Measurements from ENCODE around the gene FAM168A. TPM values are rescaled to one million over a fixed set of nuclear protein-coding genes. Genes with fewer than 3 reads are reported as not detected.

FAM168A gene
- total and polyA plus RNA-seq, 2 donors, result 29.0 to 31.4 TPM

- H3K27ac ChIP-seq (ENCODE audit: low read depth), result no peak overlapping the region
- WGBS, result 91% methylated on average over 7 of the region's 7 CpGs
Measured at GRCh38 chr11:73380331-73380730, 217.6 kb downstream of the FAM168A start.

GRCh38 chr11:73379189-73379880 lies 218.6 kb downstream of the FAM168A start:
- Histone ChIP-seq H3K36me3 (ENCODE audit: insufficient read depth) (no peaks in the 10 kb centered on the region), H3K27ac (ENCODE audit: low read depth) (no peak overlapping the region), H3K4me3 (ENCODE audit: low read depth, low read length) (no peak overlapping the region), H3K4me1 (ENCODE audit: insufficient read depth) (no peaks in the 10 kb centered on the region)
- WGBS, result 87% methylated on average over 10 of the region's 10 CpGs
- no peak for DNase-seq (ENCODE audit: extremely low spot score)

More at GRCh38 chr11:73380331-73380730, 217.6 kb downstream of the FAM168A start:
- H3K36me3 ChIP-seq (ENCODE audit: insufficient read depth), result no peaks in the 10 kb centered on the region
- H3K4me1 ChIP-seq (ENCODE audit: insufficient read depth), result no peaks in the 10 kb centered on the region
- DNase-seq (ENCODE audit: extremely low spot score), result no peak
- no peak overlapping the region for H3K4me3 ChIP-seq (ENCODE audit: low read depth, low read length)

DNA sequence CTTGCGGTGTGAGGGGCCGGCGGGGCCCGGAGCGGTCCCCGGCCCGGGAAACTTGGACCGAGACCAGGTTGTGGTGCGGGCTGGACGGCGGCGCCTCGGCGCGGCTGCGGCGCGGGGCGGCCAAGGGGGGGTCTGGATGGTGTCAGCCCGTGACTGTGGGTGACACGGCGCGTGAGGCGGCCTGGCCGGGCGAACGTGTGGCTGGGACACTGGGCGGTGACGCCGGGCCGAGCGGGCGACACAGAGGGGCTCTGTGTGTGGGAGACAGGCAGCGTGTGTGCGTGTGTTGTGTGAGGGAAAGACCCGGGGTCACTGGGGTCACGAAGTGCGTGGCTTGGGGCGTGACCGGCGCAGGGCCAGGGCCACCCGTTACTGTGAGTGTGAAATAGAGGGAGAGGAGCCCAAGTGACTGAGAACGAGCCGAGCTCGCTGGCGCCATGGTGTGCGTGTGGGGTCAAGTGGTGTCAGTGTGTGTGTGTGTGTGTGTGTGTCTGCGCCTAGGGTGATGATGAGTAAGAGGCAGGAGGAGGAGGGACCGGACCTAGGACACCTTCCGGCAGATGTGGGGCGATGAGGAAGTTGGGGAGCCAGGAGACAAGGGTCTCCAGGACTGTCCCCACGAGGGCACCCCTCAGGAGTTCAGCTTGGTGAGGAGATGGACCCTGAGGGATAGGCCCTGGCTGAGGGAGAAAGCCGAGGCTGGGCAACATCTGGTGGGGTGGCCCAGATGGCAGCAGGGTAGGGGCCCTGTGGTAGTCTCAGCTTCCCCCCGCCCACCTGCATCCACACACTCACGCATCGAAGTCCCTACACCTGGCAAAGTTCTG lies 220.9 kb downstream of the FAM168A start:
- Histone ChIP-seq H3K36me3 (ENCODE audit: insufficient read depth) (no peaks in the 10 kb centered on the region), H3K4me3 (ENCODE audit: low read depth, low read length) (peak overlapping the region; percentile 61), H3K27ac (ENCODE audit: low read depth) (no peak overlapping the region), H3K4me1 (ENCODE audit: insufficient read depth) (no peaks in the 10 kb centered on the region)
- WGBS, result 7% methylated on average over 56 of the region's 56 CpGs
- no peak for DNase-seq (ENCODE audit: extremely low spot score)

DNA sequence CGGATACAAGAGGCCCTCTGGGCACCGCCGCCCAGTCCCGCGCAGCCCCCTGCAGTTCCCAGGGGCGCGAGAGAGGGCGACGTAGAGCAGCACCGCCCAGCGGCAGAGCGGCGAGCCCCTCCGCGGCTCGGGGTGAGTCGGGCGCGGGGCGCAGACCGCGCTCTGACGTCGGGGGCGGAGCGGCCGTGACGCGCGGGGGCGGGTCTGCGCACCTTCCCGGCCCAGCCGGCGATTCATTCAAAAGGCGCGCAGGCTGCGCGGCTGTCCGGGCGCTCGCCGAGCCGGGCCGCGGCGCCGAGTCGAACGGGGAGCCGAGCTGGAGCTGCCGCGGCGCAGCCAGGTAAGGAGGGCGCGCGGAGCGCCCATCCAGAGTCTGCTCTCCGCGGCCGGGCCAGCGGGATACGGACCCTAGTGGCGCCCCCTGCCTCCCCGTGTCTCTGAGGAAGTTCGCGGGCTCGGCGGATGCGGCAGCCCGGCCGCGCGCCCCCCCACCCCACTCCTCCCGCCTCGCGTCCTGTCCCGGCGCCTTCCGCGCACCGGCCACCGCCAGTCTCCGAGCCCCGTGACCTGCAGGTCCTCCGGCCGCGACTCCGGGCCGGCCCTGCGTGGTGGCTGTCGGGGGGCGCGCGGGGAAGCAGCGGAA lies 221.6 kb downstream of the FAM168A start, which contains the start of gene RELT:
Gene RELT (plus strand): TSS at position 240 of the 643 bp plus-strand sequence. CDS start 12,738 bp downstream, outside the sequence.
- under 1% methylated on average over 96 of the region's 96 CpGs for WGBS
- Histone ChIP-seq H3K36me3 (ENCODE audit: insufficient read depth) (no peaks in the 10 kb centered on the region), H3K4me3 (ENCODE audit: low read depth, low read length) (peak within 1 kb of the TSS; percentile 61), H3K27ac (ENCODE audit: low read depth) (no peak within 1 kb of the TSS), H3K4me1 (ENCODE audit: insufficient read depth) (no peaks in the 10 kb centered on the region)
- DNase-seq (ENCODE audit: extremely low spot score), result peak; percentile 59

DNA sequence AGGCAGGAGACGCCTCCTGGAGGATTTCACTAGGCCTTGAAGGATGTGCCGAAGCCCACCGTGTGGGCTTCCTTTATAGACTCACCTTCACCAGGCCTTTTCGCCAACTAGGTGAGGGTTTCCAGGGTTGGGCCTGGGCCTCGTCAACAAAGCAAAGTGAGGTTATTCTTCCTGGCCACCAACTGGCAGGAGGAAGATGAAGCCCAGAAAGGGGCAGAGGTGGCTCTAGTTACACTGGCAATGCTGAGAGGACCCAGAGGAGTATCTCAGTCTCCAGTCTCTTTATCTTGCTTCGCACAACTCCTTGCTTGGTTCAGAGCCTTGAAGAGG lies 222.1 kb downstream of the FAM168A start:
- Histone ChIP-seq H3K4me1 (ENCODE audit: insufficient read depth) (no peaks in the 10 kb centered on the region), H3K36me3 (ENCODE audit: insufficient read depth) (no peaks in the 10 kb centered on the region), H3K4me3 (ENCODE audit: low read depth, low read length) (no peak overlapping the region), H3K27ac (ENCODE audit: low read depth) (no peak overlapping the region)
- 66% methylated on average over 6 of the region's 6 CpGs for WGBS
- no peak for DNase-seq (ENCODE audit: extremely low spot score)

DNA sequence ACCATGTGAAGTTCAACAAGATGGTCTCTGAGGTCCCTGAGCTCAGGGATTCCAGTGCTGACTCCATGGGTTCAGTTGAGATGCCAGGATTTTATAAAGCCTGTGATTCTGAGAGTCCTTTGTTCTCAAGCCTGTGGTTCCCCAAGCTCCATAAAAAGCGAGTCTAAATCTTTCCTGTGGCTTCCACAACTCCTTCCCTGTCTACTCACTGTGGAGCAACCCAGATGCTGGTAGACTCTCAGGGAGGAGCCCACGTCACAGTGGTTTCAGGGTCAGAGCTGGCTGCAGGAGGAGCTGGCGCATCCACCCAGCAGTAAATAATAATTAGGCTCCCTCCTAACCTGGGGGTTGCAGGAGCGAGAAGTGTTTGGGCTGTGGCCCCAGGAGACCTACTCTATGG lies 223.8 kb downstream of the FAM168A start:
- H3K4me1 ChIP-seq (ENCODE audit: insufficient read depth), result no peaks in the 10 kb centered on the region
- no peak overlapping the region for H3K27ac ChIP-seq (ENCODE audit: low read depth)
- H3K36me3 ChIP-seq (ENCODE audit: insufficient read depth), result no peaks in the 10 kb centered on the region
- H3K4me3 ChIP-seq (ENCODE audit: low read depth, low read length), result no peak overlapping the region
- 83% methylated on average over 4 of the region's 4 CpGs for WGBS
- no peak for DNase-seq (ENCODE audit: extremely low spot score)

- DNase-seq (ENCODE audit: extremely low spot score), result no peak
- no peak overlapping the region for H3K4me3 ChIP-seq (ENCODE audit: low read depth, low read length)
- H3K36me3 ChIP-seq (ENCODE audit: insufficient read depth), result peaks cover 2% of the 10 kb centered on the region
- no peaks in the 10 kb centered on the region for H3K4me1 ChIP-seq (ENCODE audit: insufficient read depth)
- 48% methylated on average over 6 of the region's 6 CpGs for WGBS
- H3K27ac ChIP-seq (ENCODE audit: low read depth), result no peak overlapping the region
Measured at GRCh38 chr11:73372375-73372993, 225.4 kb downstream of the FAM168A start.

- H3K4me1 ChIP-seq (ENCODE audit: insufficient read depth), result no peaks in the 10 kb centered on the region
- no peak overlapping the region for H3K27ac ChIP-seq (ENCODE audit: low read depth)
- no peak overlapping the region for H3K4me3 ChIP-seq (ENCODE audit: low read depth, low read length)
- peaks cover 2% of the 10 kb centered on the region for H3K36me3 ChIP-seq (ENCODE audit: insufficient read depth)
- WGBS, result 79% methylated on average over 20 of the region's 20 CpGs
- no peak for DNase-seq (ENCODE audit: extremely low spot score)
Measured at GRCh38 chr11:73367482-73368024, 230.4 kb downstream of the FAM168A start.

GRCh38 chr11:73366953-73367352 lies 231.0 kb downstream of the FAM168A start:
- Histone ChIP-seq H3K36me3 (ENCODE audit: insufficient read depth) (peaks cover 2% of the 10 kb centered on the region), H3K27ac (ENCODE audit: low read depth) (no peak overlapping the region), H3K4me1 (ENCODE audit: insufficient read depth) (no peaks in the 10 kb centered on the region), H3K4me3 (ENCODE audit: low read depth, low read length) (no peak overlapping the region)
- no peak for DNase-seq (ENCODE audit: extremely low spot score)
- 75% methylated on average over 6 of the region's 6 CpGs for WGBS

GRCh38 chr11:73366265-73366610 lies 231.7 kb downstream of the FAM168A start:
- DNase-seq (ENCODE audit: extremely low spot score), result no peak
- 86% methylated on average over 4 of the region's 4 CpGs for WGBS
- H3K36me3 ChIP-seq (ENCODE audit: insufficient read depth), result peaks cover 2% of the 10 kb centered on the region

GRCh38 chr11:73365352-73366264 lies 232.3 kb downstream of the FAM168A start:
- H3K27ac ChIP-seq (ENCODE audit: low read depth), result no peak overlapping the region
- peaks cover 2% of the 10 kb centered on the region for H3K36me3 ChIP-seq (ENCODE audit: insufficient read depth)
- H3K4me1 ChIP-seq (ENCODE audit: insufficient read depth), result no peaks in the 10 kb centered on the region
- no peak overlapping the region for H3K4me3 ChIP-seq (ENCODE audit: low read depth, low read length)
- WGBS, result 83% methylated on average over 24 of the region's 24 CpGs
- DNase-seq (ENCODE audit: extremely low spot score), result no peak

More at GRCh38 chr11:73366265-73366610, 231.7 kb downstream of the FAM168A start:
- Histone ChIP-seq H3K27ac (ENCODE audit: low read depth) (no peak overlapping the region), H3K4me3 (ENCODE audit: low read depth, low read length) (no peak overlapping the region), H3K4me1 (ENCODE audit: insufficient read depth) (no peaks in the 10 kb centered on the region)

DNA sequence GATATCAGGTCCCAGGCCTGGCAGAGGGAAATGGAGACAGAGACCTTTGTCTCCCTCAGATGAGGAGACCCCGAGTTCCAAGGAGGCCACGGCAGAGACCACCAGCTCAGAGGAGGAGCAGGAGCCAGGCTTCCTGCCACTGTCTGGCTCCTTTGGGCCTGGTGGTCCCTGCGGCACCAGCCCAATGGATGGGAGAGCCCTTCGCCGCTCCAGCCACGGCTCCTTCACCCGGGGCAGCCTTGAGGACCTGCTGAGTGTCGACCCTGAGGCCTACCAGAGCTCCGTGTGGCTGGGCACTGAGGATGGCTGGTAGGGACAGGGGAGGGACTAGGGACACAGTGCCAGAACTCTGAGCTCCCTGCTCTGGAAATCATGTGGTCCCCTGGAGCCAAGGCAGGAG lies 234.8 kb downstream of the FAM168A start:
- WGBS, result 92% methylated on average over 9 of the region's 9 CpGs
- Histone ChIP-seq H3K4me3 (ENCODE audit: low read depth, low read length) (no peak overlapping the region), H3K27ac (ENCODE audit: low read depth) (no peak overlapping the region), H3K4me1 (ENCODE audit: insufficient read depth) (no peaks in the 10 kb centered on the region), H3K36me3 (ENCODE audit: insufficient read depth) (peaks cover 2% of the 10 kb centered on the region)
- no peak for DNase-seq (ENCODE audit: extremely low spot score)

All from urinary bladder (tissue), 4 donors.